Stomach (tissue), 9 donors: ENCODE data around the gene NGB. TPM values are rescaled to one million over a fixed set of nuclear protein-coding genes. Genes with fewer than 3 reads are reported as not detected.

ENCODE experiments used
- DNase-seq, 2 donors: peaks; one replicate each; pipeline versions ENCODE4 v3.0.0 to v3.0.0-alpha.2; 2013 to 2019
- H3K27ac ChIP-seq, 5 donors: fragments of 200-600 bp in 4 of 5; sonication (generic) in 4 of 5; one replicate each; pipeline ENCODE4 v1.5.1; 2013 to 2019; ENCODE audit warnings: mild to moderate bottlenecking in 1 of 5, moderate library complexity in 1 of 5
- H3K27me3 ChIP-seq, 3 donors: fragments of 200-600 bp; sonication (generic); one replicate each; pipeline ENCODE4 v1.5.1; 2017 to 2019; ENCODE audit warnings: mixed run types in 1 of 3
- H3K36me3 ChIP-seq, 4 donors: fragments of 200-600 bp; sonication (generic); 1 replicate in 3 of 4; 2 replicates in 1 of 4; pipeline ENCODE4 v1.5.1; 2016 to 2019
- H3K4me1 ChIP-seq, 4 donors: fragments of 200-600 bp; sonication (generic); one replicate each; pipeline ENCODE4 v1.5.1; 2016 to 2019
- H3K4me3 ChIP-seq, 4 donors: fragments of 200-600 bp; sonication (generic) in 3 of 4; one replicate each; pipeline ENCODE4 v1.5.1; 2016 to 2019; ENCODE audit warnings: mild to moderate bottlenecking in 1 of 4
- H3K9me3 ChIP-seq, 4 donors: fragments of 200-600 bp; sonication (generic); one replicate each; pipeline ENCODE4 v1.5.1; 2016 to 2019
- EP300 ChIP-seq: sonication (generic); formaldehyde crosslinking; IDR thresholded peaks from one replicate; pipeline ENCODE4 v1.6.1; 2017; ENCODE audit warnings: antibody characterized with exemption
- POLR2A ChIP-seq, 4 donors: fragments of 450-650 bp; IDR thresholded peaks; one replicate each; pipeline ENCODE4 v1.6.1; 2016; ENCODE audit warnings: antibody characterized with exemption in 4 of 4, control low read depth in 2 of 4, mild to moderate bottlenecking in 1 of 4, moderate library complexity in 1 of 4
- POLR2AphosphoS5 ChIP-seq, 3 donors: sonication (generic); formaldehyde crosslinking; IDR thresholded peaks; one replicate each; pipeline ENCODE4 v1.6.1; 2016; ENCODE audit warnings: antibody characterized with exemption in 3 of 3
- WGBS, 5 donors: extraction: QIAGEN DNeasy Blood & Tissue Kit in 3 of 5; methylation state at CpG; one replicate each; pipeline versions ENCODE4 v1.1.5 to v1.1.7; 2013 to 2018; 5-methylcytosine and 5-hydroxymethylcytosine counted together
- intact Hi-C: fragments of 100-400 bp; cut with DNase I; formaldehyde crosslinking; loops from one replicate; pipeline ENCODE4 v1.15.1; 2023; ENCODE audit warnings: low total_unique reads
- polyA plus RNA-seq, 3 donors: library from polyadenylated mRNA; stranded (reverse); fragments of 200-250 nt; gene quantifications; one replicate each; pipeline ENCODE4 v1.2.3, GENCODE V29; 2013
- total RNA-seq, 5 donors: library from RNA; depleted of rRNA; stranded (reverse); fragments of >200 nt; gene quantifications; one replicate each; pipeline versions ENCODE4 v1.1.0 to v1.2.3, GENCODE V29; 2014 to 2016
- TF ChIP-seq, protein P1 (sequence below), 7 experiments: fragments of 450-650 bp in 4 of 7; fragments of 200-600 bp in 3 of 7; sonication (generic) in 3 of 7; IDR thresholded peaks; one replicate each; pipeline ENCODE4 v1.5.1; 2016 to 2019; ENCODE audit warnings: antibody characterized with exemption in 7 of 7, control low read depth in 2 of 7, mild to moderate bottlenecking in 1 of 7
- donor health status: healthy with polysubstance abuse.
- donor health status: Bipolar disorder and iron deficiency.
- donor health status: healthy.

Gene NGB
- total and polyA plus RNA-seq, 8 donors, result 0.18 to 47.2 (median 1.8) TPM; not detected in 3

DNA sequence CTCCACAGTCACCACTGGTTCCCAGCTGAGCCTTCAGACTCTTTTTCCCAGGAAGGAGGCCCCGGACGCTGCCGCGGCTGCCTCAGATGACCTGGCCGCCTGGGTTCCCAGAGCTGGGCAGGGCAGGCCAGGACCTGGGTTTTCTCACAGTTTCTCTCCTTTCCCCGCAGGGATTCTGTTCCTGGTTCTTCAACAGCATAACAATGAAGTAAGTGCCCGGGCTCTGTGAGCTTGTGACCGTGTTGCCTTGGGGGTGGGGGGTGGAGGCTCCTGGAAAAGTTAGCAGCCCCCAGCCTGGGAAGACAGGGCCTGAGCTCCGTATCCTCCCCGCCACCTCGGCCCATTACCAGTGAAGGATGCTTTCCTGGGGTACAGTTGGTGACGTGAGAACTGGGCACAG, 45.8 kb downstream of the NGB start:
- Histone ChIP-seq H3K4me3 (no peak overlapping the region), H3K9me3 (no peaks in the 10 kb centered on the region), H3K27me3 (peaks cover 0 to 34% (median 0%) of the 10 kb centered on the region in 3 donors), H3K4me1 (no peaks in the 10 kb centered on the region), H3K36me3 (no peaks in the 10 kb centered on the region), H3K27ac (no peak overlapping the region)
- whole genome bisulfite sequencing, 5 donors, result 71 to 77% (median 74%) methylated on average over 12 of the region's 12 CpGs
- DNase-seq, result no peak
- intact Hi-C loops, result no loop called here
- TF ChIP-seq POLR2A (IDR thresholded peaks at IDR 0.05) (no peak), EP300 (no peak), POLR2AphosphoS5 (IDR thresholded peaks at IDR 0.05) (no peak)
- TF ChIP-seq, protein P1, sequence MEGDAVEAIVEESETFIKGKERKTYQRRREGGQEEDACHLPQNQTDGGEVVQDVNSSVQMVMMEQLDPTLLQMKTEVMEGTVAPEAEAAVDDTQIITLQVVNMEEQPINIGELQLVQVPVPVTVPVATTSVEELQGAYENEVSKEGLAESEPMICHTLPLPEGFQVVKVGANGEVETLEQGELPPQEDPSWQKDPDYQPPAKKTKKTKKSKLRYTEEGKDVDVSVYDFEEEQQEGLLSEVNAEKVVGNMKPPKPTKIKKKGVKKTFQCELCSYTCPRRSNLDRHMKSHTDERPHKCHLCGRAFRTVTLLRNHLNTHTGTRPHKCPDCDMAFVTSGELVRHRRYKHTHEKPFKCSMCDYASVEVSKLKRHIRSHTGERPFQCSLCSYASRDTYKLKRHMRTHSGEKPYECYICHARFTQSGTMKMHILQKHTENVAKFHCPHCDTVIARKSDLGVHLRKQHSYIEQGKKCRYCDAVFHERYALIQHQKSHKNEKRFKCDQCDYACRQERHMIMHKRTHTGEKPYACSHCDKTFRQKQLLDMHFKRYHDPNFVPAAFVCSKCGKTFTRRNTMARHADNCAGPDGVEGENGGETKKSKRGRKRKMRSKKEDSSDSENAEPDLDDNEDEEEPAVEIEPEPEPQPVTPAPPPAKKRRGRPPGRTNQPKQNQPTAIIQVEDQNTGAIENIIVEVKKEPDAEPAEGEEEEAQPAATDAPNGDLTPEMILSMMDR (IDR thresholded peaks at IDR 0.05), result no peak

DNA sequence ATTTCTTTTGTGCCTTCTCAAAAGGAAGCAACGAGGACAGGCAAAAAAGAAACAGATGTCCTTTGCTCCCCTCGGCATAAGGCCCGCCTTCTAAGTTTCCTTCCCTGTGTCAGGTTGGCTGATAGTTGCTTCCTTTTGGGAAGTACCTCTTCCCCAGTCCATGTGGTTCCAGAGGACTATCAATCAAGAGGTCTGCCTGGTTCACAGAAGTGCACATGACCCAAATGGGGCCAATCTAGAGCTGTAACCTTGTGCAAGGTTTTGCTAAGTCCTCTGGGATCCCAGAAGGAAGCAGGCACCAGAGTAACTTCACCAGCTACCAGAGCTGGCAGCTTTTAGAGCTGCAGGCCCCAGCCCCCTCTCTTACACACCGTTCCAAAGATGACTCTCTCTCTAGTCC, 46.8 kb downstream of the NGB start:
- no peak overlapping the region for H3K4me3 ChIP-seq
- peaks cover 0 to 44% (median 0%) of the 10 kb centered on the region in 3 donors for H3K27me3 ChIP-seq
- no peak overlapping the region for H3K27ac ChIP-seq
- intact Hi-C loops, result no loop called here
- no peaks in the 10 kb centered on the region for H3K36me3 ChIP-seq
- 46 to 56% (median 48%) methylated on average over 4 of the region's 4 CpGs for WGBS, 5 donors
- TF ChIP-seq POLR2AphosphoS5 (IDR thresholded peaks at IDR 0.05) (no peak), POLR2A (IDR thresholded peaks at IDR 0.05) (no peak)
- no peaks in the 10 kb centered on the region for H3K9me3 ChIP-seq
- no peaks in the 10 kb centered on the region for H3K4me1 ChIP-seq
- DNase-seq, result no peak

DNA sequence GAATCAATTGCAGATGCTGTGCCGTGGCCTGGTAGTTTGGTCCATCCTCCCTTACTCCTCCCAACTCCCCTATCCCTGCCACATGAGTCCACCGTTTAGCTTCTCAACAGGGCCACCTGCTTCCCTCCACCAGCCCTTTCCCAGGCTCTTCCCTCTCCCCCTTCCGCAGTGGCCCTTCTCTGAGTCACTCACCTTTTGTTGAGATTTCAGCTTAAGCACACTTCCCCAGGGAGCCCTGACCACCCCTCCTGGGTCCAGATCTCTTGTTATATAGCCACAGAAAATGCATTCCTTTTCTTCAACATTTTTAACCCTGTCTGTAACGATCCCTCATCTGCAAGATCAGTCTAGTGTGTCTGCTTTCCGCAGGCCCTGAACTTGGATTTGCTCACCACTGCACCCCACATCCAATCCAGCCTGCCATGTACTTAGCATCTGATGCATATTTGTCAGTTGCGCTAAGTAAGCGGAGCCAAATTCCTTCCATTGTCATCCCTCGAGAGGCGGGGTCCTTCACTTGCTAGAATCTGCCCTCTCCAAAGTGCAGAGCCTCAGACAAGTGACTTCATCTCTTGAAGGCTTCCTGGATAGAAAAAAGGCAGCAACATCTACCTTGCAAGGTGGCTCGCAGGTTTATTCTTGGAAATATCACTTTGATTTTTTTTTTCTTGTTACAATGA, 48.3 kb downstream of the NGB start:
- no peaks in the 10 kb centered on the region for H3K9me3 ChIP-seq
- 32 to 43% (median 37%) methylated on average over 8 to 10 of the region's 10 CpGs for WGBS, 5 donors
- no peak overlapping the region for H3K4me3 ChIP-seq
- intact Hi-C loops, result no loop called here
- TF ChIP-seq, protein P1 (IDR thresholded peaks at IDR 0.05), result no peak
- TF ChIP-seq POLR2A (IDR thresholded peaks at IDR 0.05) (no peak), EP300 (no peak), POLR2AphosphoS5 (IDR thresholded peaks at IDR 0.05) (no peak)
- H3K27ac ChIP-seq, result no peak overlapping the region
- DNase-seq, result no peak
- H3K27me3 ChIP-seq, result peaks cover 0 to 47% (median 0%) of the 10 kb centered on the region in 3 donors
- no peaks in the 10 kb centered on the region for H3K36me3 ChIP-seq
- H3K4me1 ChIP-seq, result no peaks in the 10 kb centered on the region

DNA sequence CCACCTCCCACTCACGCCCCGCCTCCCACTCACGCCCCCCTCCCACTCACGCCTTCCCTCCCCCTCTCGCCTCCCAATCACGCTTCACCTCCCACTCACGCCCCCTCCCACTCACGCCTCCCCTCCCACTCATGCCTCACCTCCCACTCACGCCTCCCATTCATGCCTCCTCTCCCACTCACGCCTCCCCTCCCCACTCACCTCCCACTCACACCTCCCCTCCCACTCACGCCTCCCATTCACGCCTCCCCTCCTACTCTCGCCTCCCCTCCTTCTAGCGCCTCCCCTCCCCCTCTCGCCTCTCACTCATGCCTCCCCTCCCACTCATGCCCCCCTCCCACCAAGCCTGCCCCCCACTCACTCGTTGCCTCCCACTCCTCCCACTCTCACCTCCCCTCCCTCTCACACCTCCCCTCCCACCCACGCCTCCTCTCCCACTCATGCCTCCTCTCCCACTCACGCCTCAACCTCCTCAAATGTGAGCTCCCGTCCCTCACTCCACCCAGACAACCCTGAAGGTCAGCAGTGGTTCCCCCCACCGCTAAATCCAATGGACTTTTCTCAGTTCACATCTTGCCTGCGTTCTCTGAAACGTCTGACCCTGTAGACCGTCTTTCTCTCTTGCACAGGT, 49.6 kb downstream of the NGB start:
- no peaks in the 10 kb centered on the region for H3K9me3 ChIP-seq
- H3K27me3 ChIP-seq, result peaks cover 0 to 60% (median 0%) of the 10 kb centered on the region in 3 donors
- H3K4me3 ChIP-seq, result no peak overlapping the region
- no peak overlapping the region for H3K27ac ChIP-seq
- no peak for DNase-seq
- H3K4me1 ChIP-seq, result no peaks in the 10 kb centered on the region
- WGBS, 5 donors, result 62 to 76% (median 72%) methylated on average over 13 to 23 of the region's 23 CpGs
- no peaks in the 10 kb centered on the region for H3K36me3 ChIP-seq
- intact Hi-C loops, result no loop called here
- TF ChIP-seq, protein P1 (IDR thresholded peaks at IDR 0.05), result no peak
- TF ChIP-seq POLR2AphosphoS5 (IDR thresholded peaks at IDR 0.05) (no peak), POLR2A (IDR thresholded peaks at IDR 0.05) (no peak), EP300 (no peak)
